ENCODE data around the gene GCDH. TPM values are rescaled to one million over a fixed set of nuclear protein-coding genes. Genes with fewer than 3 reads are reported as not detected.

GCDH gene
- total RNA-seq, 3 donors from 2014 or later (not counting 1 experiment from before 2014, with no cell fraction given) = 35.9 to 41.7 (median 36.3) TPM

DNA sequence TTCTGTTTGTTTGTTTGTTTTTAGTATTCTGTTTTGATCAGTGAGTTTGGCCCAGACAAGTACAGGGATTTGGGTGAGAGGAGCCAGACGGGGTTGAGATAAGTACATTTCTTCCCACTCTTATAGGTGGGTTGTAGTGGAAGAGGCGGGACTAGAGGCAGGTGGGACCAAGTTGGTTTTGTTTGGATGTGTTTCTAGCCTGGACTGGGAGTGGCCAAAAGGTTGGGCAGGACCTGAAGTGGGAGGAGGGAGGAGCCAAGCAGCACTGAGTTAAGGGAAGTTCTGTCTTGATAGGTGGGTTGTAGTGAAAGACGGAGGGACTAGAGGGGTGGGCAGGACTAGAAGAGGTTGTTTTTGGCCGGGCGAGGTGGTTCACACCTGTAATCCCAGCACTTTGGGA, 18.7 kb upstream of the GCDH start:
- 90% methylated on average over 3 of the region's 5 CpGs for WGBS (ENCODE audit: insufficient coverage)
- Histone ChIP-seq H3K36me3 (ENCODE audit: control insufficient read depth, insufficient read depth, low read length) (peaks cover 16% of the 10 kb centered on the region), H3K4me3 (ENCODE audit: low read length) (no peak overlapping the region), H3K9me3 (ENCODE audit: control insufficient read depth, insufficient read depth, low read length) (no peaks in the 10 kb centered on the region), H3K27ac (ENCODE audit: low read length) (no peak overlapping the region), H3K27me3 (ENCODE audit: control insufficient read depth, insufficient read depth, low read length) (no peaks in the 10 kb centered on the region), H3K4me1 (ENCODE audit: control insufficient read depth, insufficient read depth, low read length) (peaks cover 6% of the 10 kb centered on the region)
- DNase-seq (peak in 1 of 2 donors; percentile 10), ATAC-seq (no peak)
- H3K27me3 Mint-ChIP-seq (ENCODE audit: low read depth in 2 of 2) = no peaks in the 10 kb centered on the region
- H3K27ac Mint-ChIP-seq = peak overlapping the region in 1 of 2 donors; percentile 38
- H3K9me3 Mint-ChIP-seq = no peaks in the 10 kb centered on the region
- intact Hi-C loops (cut with micrococcal nuclease) = no loop called here
- no peak overlapping the region for H3K4me3 Mint-ChIP-seq
- peaks cover 2 to 7% of the 10 kb centered on the region in 2 donors for H3K4me1 Mint-ChIP-seq
- H3K36me3 Mint-ChIP-seq = no peaks in the 10 kb centered on the region
- TF ChIP-seq, protein P1, sequence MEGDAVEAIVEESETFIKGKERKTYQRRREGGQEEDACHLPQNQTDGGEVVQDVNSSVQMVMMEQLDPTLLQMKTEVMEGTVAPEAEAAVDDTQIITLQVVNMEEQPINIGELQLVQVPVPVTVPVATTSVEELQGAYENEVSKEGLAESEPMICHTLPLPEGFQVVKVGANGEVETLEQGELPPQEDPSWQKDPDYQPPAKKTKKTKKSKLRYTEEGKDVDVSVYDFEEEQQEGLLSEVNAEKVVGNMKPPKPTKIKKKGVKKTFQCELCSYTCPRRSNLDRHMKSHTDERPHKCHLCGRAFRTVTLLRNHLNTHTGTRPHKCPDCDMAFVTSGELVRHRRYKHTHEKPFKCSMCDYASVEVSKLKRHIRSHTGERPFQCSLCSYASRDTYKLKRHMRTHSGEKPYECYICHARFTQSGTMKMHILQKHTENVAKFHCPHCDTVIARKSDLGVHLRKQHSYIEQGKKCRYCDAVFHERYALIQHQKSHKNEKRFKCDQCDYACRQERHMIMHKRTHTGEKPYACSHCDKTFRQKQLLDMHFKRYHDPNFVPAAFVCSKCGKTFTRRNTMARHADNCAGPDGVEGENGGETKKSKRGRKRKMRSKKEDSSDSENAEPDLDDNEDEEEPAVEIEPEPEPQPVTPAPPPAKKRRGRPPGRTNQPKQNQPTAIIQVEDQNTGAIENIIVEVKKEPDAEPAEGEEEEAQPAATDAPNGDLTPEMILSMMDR (IDR thresholded peaks at IDR 0.05) = no peak

DNA sequence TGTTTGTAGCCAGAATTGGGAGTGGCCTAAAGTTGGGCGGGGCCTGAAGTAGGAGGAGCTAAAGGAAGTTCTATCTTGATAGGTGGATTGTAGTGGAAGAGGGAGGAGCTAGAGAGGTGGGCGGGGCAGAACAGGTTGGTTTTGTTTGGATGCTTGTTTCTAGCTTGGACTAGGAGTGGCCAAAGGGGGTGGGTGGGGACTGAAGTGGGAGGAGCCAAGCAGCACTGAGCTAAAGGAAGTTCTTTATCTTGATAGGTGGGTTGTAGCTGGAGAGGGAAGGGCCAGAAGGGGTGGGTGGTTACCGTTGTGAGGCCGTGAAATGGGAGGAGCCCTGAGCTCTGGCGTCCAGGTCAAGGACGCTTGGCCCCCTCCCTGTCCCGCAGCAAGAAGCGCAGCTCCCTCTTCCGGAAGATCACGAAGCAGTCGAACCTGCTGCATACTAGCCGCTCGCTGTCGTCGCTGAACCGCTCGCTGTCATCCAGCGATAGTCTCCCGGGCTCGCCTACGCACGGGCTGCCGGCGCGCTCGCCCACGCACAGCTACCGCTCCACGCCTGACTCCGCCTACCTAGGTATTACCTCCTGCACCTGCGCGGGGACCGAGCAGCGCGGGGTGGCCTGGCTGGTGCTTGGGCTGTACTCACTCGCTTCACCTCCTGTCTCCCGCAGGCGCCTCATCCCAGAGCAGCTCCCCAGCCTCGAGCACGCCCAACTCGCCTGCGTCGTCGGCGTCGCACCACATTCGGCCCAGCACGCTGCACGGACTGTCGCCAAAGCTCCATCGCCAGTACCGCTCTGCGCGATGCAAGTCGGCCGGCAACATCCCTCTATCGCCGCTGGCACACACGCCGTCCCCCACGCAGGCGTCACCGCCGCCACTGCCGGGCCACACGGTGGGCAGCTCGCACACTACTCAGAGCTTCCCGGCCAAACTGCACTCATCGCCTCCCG, 17.7 kb upstream of the GCDH start:
- TF ChIP-seq, protein P1 (IDR thresholded peaks at IDR 0.05) = no peak
- no peaks in the 10 kb centered on the region for H3K9me3 ChIP-seq (ENCODE audit: control insufficient read depth, insufficient read depth, low read length)
- WGBS (ENCODE audit: insufficient coverage) = 87% methylated on average over 70 of the region's 70 CpGs
- peak overlapping the region; percentile 73 for H3K4me3 Mint-ChIP-seq
- no peaks in the 10 kb centered on the region for H3K4me1 ChIP-seq (ENCODE audit: control insufficient read depth, insufficient read depth, low read length)
- H3K4me3 ChIP-seq (ENCODE audit: low read length) = no peak overlapping the region
- peaks cover 22% of the 10 kb centered on the region for H3K36me3 ChIP-seq (ENCODE audit: control insufficient read depth, insufficient read depth, low read length)
- peaks cover 0 to 7% of the 10 kb centered on the region in 2 donors for H3K4me1 Mint-ChIP-seq
- H3K27ac Mint-ChIP-seq = peak overlapping the region in 1 of 2 donors; percentile 38
- no peaks in the 10 kb centered on the region for H3K27me3 ChIP-seq (ENCODE audit: control insufficient read depth, insufficient read depth, low read length)
- no peaks in the 10 kb centered on the region for H3K27me3 Mint-ChIP-seq (ENCODE audit: low read depth in 2 of 2)
- DNase-seq (peak; percentile 39 to 71), ATAC-seq (peak; percentile 77 to 89 (median 88))
- no peaks in the 10 kb centered on the region for H3K36me3 Mint-ChIP-seq
- intact Hi-C loops (cut with micrococcal nuclease) = no loop called here
- no peaks in the 10 kb centered on the region for H3K9me3 Mint-ChIP-seq
- no peak overlapping the region for H3K27ac ChIP-seq (ENCODE audit: low read length)

DNA sequence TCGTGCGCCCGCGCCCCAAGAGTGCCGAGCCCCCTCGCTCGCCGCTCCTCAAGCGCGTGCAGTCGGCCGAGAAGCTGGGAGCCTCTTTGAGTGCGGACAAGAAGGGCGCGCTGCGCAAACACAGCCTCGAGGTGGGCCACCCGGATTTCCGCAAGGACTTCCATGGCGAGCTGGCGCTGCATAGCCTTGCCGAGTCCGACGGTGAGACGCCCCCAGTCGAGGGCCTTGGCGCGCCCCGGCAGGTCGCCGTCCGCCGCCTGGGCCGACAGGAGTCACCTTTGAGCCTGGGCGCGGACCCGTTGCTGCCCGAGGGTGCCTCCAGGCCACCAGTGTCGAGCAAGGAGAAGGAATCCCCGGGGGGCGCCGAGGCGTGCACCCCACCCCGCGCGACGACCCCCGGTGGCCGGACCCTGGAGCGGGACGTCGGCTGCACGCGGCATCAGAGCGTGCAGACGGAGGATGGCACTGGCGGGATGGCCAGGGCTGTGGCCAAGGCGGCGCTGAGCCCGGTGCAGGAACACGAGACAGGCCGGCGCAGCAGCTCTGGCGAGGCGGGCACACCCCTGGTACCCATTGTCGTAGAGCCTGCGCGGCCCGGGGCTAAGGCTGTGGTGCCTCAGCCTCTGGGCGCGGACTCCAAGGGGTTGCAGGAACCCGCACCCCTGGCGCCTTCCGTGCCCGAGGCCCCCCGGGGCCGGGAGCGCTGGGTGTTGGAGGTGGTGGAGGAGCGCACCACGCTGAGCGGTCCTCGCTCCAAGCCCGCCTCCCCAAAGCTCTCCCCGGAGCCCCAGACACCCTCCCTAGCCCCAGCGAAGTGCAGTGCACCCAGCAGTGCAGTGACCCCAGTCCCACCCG, 16.8 kb upstream of the GCDH start:
- DNase-seq (no peak), ATAC-seq (no peak)
- Histone ChIP-seq H3K27ac (ENCODE audit: low read length) (no peak overlapping the region), H3K4me3 (ENCODE audit: low read length) (no peak overlapping the region), H3K9me3 (ENCODE audit: control insufficient read depth, insufficient read depth, low read length) (no peaks in the 10 kb centered on the region), H3K36me3 (ENCODE audit: control insufficient read depth, insufficient read depth, low read length) (peaks cover 26% of the 10 kb centered on the region), H3K27me3 (ENCODE audit: control insufficient read depth, insufficient read depth, low read length) (no peaks in the 10 kb centered on the region), H3K4me1 (ENCODE audit: control insufficient read depth, insufficient read depth, low read length) (no peaks in the 10 kb centered on the region)
- H3K27ac Mint-ChIP-seq = no peak overlapping the region
- peaks cover 0 to 7% of the 10 kb centered on the region in 2 donors for H3K4me1 Mint-ChIP-seq
- intact Hi-C loops (cut with micrococcal nuclease) = no loop called here
- TF ChIP-seq, protein P1 (IDR thresholded peaks at IDR 0.05) = no peak
- WGBS (ENCODE audit: insufficient coverage) = 98% methylated on average over 86 of the region's 86 CpGs
- H3K36me3 Mint-ChIP-seq = no peaks in the 10 kb centered on the region
- peak overlapping the region; percentile 73 for H3K4me3 Mint-ChIP-seq
- no peaks in the 10 kb centered on the region for H3K9me3 Mint-ChIP-seq
- H3K27me3 Mint-ChIP-seq (ENCODE audit: low read depth in 2 of 2) = no peaks in the 10 kb centered on the region

Measured in natural killer cell (primary cell).